CD4-positive, CD25-positive, alpha-beta regulatory T cell (primary cell): ENCODE results near the gene POLL. TPM values are rescaled to one million over a fixed set of nuclear protein-coding genes. Genes with fewer than 3 reads are reported as not detected.

Experiments
- ATAC-seq, 2 donors: fragments of 150-1000 bp; cut with Tn5 transposase; one replicate each; pipeline ENCODE4 v1.10.0; 2021; ENCODE audit warnings: low read depth in 2 of 2, moderate number of reproducible peaks in 2 of 2, moderate library complexity in 1 of 2
- DNase-seq, 3 donors: peaks; one replicate each; pipeline versions ENCODE4 v3.0.0 to v3.0.0-alpha.2; 2012 to 2022; ENCODE audit warnings: mixed read lengths in 1 of 3
- H3K27ac ChIP-seq: one replicate; pipeline ENCODE4 v1.7.0; 2013; ENCODE audit warnings: mild to moderate bottlenecking, low read length; ENCODE audit not compliant: insufficient read depth, poor library complexity, severe bottlenecking
- H3K27me3 ChIP-seq: one replicate; pipeline ENCODE4 v1.7.0; 2013; ENCODE audit warnings: low read length; ENCODE audit not compliant: control insufficient read depth, insufficient read depth
- H3K36me3 ChIP-seq: one replicate; pipeline ENCODE4 v1.7.0; 2013; ENCODE audit warnings: mild to moderate bottlenecking, low read length, moderate library complexity; ENCODE audit not compliant: control insufficient read depth, insufficient read depth
- H3K4me1 ChIP-seq: 2 replicates; pipeline ENCODE4 v1.7.0; 2013; ENCODE audit warnings: mild to moderate bottlenecking, low read length; ENCODE audit not compliant: insufficient read depth, control insufficient read depth, poor library complexity, severe bottlenecking
- H3K4me3 ChIP-seq: one replicate; pipeline ENCODE4 v1.7.0; 2013; ENCODE audit warnings: low read depth, mild to moderate bottlenecking, low read length, moderate library complexity
- H3K9me3 ChIP-seq, 2 experiments: 1 replicate in 1 of 2; 2 replicates in 1 of 2; pipeline ENCODE4 v1.7.0; 2013; ENCODE audit warnings: low read length in 2 of 2, mild to moderate bottlenecking in 1 of 2, moderate library complexity in 1 of 2; ENCODE audit not compliant: control insufficient read depth in 2 of 2
- H3K27ac Mint-ChIP-seq, 3 donors: one replicate each; pipeline ENCODE4 v1.8.0; 2020 to 2022; ENCODE audit warnings: mild to moderate bottlenecking in 3 of 3, mixed read lengths in 3 of 3, moderate library complexity in 2 of 3
- H3K27me3 Mint-ChIP-seq: one replicate; pipeline ENCODE4 v1.8.0; 2022; ENCODE audit warnings: mild to moderate bottlenecking, mixed read lengths
- H3K36me3 Mint-ChIP-seq: one replicate; pipeline ENCODE4 v1.8.0; 2020; ENCODE audit warnings: mixed read lengths
- H3K4me1 Mint-ChIP-seq, 4 donors: one replicate each; pipeline ENCODE4 v1.8.0; 2020 to 2022; ENCODE audit warnings: mixed read lengths in 4 of 4, mild to moderate bottlenecking in 1 of 4
- H3K4me3 Mint-ChIP-seq, 4 donors: one replicate each; pipeline ENCODE4 v1.8.0; 2020 to 2022; ENCODE audit warnings: mild to moderate bottlenecking in 4 of 4, mixed read lengths in 4 of 4, moderate library complexity in 3 of 4
- H3K9me3 Mint-ChIP-seq, 7 donors: one replicate each; pipeline ENCODE4 v1.8.0; 2020 to 2022; ENCODE audit warnings: mixed read lengths in 7 of 7, mild to moderate bottlenecking in 3 of 7, moderate library complexity in 2 of 7
- polyA plus RNA-seq, 4 donors: library from polyadenylated mRNA; unstranded; fragments of 300-500 nt; fragmentation: Illumina TruSeq; gene quantifications; one replicate each; pipeline ENCODE4 v1.2.3, GENCODE V29; 2021
- total RNA-seq: library from RNA; stranded (reverse); gene quantifications from one replicate; pipeline ENCODE4 v1.2.3, GENCODE V29; 2022

Gene POLL
- total and polyA plus RNA-seq, 5 donors from 2014 or later, result 12.6 to 21.7 (median 15.6) TPM

DNA sequence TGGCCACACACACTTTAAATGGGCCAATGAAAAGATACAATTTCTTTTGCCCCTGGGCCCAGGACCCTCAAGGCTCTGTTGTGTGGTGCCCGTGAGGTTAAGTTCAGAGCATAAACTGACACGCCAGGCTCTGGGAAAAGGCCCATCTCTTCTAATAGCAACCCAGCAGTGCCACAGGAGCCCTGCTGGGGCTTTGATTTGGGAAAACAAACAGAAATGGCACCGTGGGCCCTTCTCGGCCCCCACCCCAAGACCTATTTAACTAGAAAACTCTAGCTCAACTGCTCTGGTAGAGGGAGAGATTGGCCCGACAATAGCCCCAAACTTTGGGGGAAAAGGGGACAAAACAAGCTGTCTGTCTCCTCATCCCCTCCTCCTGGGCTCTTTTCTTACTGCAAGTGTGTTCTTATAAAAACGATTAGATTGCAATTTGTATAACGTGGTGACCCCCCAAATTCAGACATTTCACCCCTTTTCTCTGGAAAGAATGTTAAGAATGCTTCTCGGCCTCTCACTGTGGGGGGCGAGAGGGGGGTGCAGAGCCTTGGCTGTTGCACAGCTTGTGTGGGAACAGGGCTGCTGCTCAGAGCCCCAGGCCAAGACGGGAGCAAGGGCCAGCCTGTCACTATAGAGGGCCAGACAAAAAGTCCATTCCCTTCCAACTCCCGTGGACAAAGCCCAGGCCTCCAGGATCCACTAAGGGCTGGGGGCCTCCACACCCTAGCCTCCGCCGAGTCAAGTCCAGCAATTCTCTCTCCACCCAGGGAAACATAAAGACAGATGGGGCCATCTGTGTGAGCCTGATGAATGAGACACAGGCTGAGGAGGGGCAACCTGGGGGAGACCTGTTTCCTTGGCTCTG, 26.8 kb upstream of the POLL start:
- Histone ChIP-seq H3K9me3 (no peaks in the 10 kb centered on the region), H3K36me3 (peaks cover 56% of the 10 kb centered on the region)
- no peak overlapping the region for H3K27ac Mint-ChIP-seq

DNA sequence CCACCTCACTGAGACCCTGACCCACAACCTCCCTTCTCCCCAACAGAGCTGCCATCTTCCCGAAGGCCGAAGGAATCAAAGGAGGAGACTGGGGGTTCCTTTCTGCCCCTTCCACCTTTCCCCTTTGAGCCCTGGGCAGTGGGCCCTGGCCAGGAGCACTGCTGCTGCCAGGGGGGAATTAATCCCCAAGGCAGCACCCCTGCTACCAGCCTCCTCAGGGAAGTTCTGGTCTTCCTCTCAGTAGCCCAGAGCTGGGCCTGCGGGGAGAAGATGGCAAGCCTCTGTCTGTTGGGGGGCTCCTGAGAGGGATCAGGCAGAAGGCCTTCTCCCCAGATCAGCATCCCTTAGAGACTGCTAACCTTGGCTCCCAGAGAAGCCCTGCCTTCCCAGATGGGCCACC, 25.6 kb upstream of the POLL start:
- Histone ChIP-seq H3K9me3 (no peaks in the 10 kb centered on the region), H3K36me3 (peaks cover 60% of the 10 kb centered on the region), H3K4me3 (no peak overlapping the region), H3K27me3 (no peaks in the 10 kb centered on the region), H3K4me1 (no peaks in the 10 kb centered on the region), H3K27ac (no peak overlapping the region)
- peaks cover 0 to 4% (median 2%) of the 10 kb centered on the region in 4 donors for H3K4me1 Mint-ChIP-seq
- H3K27ac Mint-ChIP-seq, result no peak overlapping the region
- DNase-seq (no peak), ATAC-seq (no peak)
- no peak overlapping the region for H3K4me3 Mint-ChIP-seq
- no peaks in the 10 kb centered on the region for H3K9me3 Mint-ChIP-seq
- peaks cover 21% of the 10 kb centered on the region for H3K36me3 Mint-ChIP-seq
- H3K27me3 Mint-ChIP-seq, result no peaks in the 10 kb centered on the region

More for the DNA sequence above, 26.8 kb upstream of the POLL start:
- Mint-ChIP-seq H3K4me1 (peaks cover 0 to 4% (median 2%) of the 10 kb centered on the region in 4 donors), H3K27me3 (no peaks in the 10 kb centered on the region), H3K36me3 (peaks cover 18% of the 10 kb centered on the region), H3K4me3 (no peak overlapping the region), H3K9me3 (no peaks in the 10 kb centered on the region)
- ATAC-seq (no peak), DNase-seq (no peak)
- H3K4me1 ChIP-seq, result no peaks in the 10 kb centered on the region
- no peak overlapping the region for H3K4me3 ChIP-seq
- no peak overlapping the region for H3K27ac ChIP-seq
- no peaks in the 10 kb centered on the region for H3K27me3 ChIP-seq

DNA sequence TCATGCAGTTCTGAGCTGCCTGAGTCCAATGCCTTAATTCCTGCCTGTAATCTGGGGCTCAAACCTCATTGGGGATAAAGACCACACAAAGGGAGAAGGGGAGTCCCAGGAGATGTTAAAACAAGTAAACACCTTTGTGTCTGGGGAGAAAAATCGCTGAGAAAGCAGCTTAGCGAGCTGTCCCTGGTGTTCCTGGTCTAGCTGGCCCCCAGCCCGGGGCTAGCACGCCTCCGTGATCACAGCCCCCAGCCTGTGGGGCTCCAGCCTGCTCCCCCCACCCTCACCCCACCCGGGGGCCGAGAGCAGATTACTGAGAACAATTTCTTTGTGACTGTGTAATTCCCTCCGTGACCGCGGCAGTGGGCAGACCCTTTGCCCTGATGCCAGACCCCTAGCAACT, 24.8 kb upstream of the POLL start:
- Mint-ChIP-seq H3K27ac (no peak overlapping the region), H3K4me1 (peaks cover 0 to 3% (median under 1%) of the 10 kb centered on the region in 4 donors), H3K9me3 (no peaks in the 10 kb centered on the region), H3K4me3 (no peak overlapping the region), H3K27me3 (no peaks in the 10 kb centered on the region), H3K36me3 (peaks cover 21% of the 10 kb centered on the region)
- Histone ChIP-seq H3K27ac (no peak overlapping the region), H3K4me1 (no peaks in the 10 kb centered on the region), H3K27me3 (no peaks in the 10 kb centered on the region), H3K4me3 (no peak overlapping the region), H3K36me3 (peaks cover 60% of the 10 kb centered on the region), H3K9me3 (no peaks in the 10 kb centered on the region)
- no peak for DNase-seq
- no peak for ATAC-seq

DNA sequence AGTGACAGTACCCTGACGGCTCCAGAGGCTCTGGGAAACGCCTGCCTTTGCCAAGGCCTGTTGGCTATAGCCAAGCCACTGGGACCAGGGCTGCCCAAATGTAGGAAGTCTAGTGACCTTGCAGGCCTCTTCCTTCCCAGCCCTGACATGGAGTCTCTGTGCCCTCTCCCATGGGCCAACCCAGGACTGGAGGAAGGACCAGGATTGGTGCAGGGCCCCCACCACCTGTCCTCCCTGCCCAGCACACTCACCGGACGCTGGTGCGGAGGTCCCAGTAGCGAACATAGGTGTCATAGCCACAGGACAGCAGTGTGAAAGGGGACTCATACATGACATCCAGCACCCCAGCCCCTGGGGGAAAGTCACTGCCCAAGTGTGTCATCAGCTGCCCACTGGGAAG, 24.0 kb upstream of the POLL start:
- H3K27me3 ChIP-seq, result no peaks in the 10 kb centered on the region
- no peak for DNase-seq
- no peak for ATAC-seq
- H3K4me1 ChIP-seq, result no peaks in the 10 kb centered on the region
- H3K4me3 Mint-ChIP-seq, result no peak overlapping the region
- H3K4me1 Mint-ChIP-seq, result peaks cover 0 to 3% (median 0%) of the 10 kb centered on the region in 4 donors
- peaks cover 60% of the 10 kb centered on the region for H3K36me3 ChIP-seq
- H3K36me3 Mint-ChIP-seq, result peaks cover 15% of the 10 kb centered on the region
- H3K27me3 Mint-ChIP-seq, result no peaks in the 10 kb centered on the region
- H3K27ac ChIP-seq, result no peak overlapping the region
- no peaks in the 10 kb centered on the region for H3K9me3 ChIP-seq
- H3K9me3 Mint-ChIP-seq, result no peaks in the 10 kb centered on the region
- no peak overlapping the region for H3K27ac Mint-ChIP-seq
- H3K4me3 ChIP-seq, result no peak overlapping the region

DNA sequence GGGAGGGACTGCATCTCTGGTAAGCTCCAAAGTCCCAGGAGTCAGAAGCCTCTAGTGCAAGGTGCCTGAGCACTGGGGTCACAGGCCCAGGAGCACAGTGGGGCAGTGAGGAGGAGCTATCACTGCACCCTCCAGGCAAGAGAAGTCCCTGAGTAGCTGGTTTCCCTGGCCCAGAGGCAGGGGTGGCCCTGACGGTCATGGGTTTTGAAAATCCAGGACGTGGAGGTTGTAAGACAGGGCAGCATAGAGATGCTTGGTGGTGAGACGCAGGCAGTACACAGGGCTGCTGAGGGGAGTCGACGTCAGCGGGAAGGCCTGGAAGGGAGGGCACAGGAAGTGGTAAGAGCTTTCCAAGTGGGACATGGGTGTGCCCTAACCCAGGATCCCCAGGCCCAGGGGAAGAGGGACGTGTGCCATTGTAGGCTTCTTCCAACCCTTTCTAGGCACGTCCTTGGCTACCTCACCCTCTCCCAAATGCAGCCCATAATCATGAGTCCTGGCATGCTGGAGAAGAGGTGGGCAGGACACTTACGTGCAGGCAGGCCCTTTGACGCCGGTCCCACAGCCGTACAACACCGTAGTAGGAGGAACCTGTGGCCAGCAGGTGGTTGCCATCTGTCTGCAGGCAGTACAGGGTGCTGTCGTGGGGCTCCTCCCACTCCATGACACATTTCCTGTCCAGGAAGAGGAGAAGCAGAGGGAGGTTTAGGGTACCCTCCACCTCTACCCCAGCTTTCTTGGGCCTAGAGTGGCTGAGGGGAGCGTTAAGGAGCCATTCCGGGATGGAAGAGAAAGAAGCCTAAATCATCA, 23.2 kb upstream of the POLL start:
- no peaks in the 10 kb centered on the region for H3K27me3 Mint-ChIP-seq

DNA sequence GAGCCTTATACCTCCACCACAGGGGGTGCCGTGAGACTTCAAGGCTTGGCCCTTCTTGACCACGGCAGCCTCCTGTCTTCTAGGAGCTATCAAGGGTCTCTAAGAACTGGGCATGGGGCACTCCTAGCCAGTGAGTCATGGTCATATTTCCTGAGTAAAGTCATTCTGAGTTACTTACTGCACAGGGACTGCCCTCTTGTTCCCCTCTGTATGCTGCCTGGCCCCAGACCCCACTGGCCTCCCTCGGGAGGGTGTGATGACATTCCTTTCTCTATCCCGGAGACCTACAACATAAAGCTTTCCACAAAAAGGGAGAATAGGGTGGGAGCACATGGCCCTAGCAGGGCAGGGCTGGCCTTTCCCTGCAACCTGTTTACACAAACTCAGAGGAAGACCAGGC, 21.4 kb upstream of the POLL start:
- no peak for ATAC-seq
- Mint-ChIP-seq H3K4me3 (no peak overlapping the region), H3K4me1 (peaks cover 0 to 3% (median 0%) of the 10 kb centered on the region in 4 donors), H3K27me3 (no peaks in the 10 kb centered on the region), H3K9me3 (no peaks in the 10 kb centered on the region), H3K27ac (peak overlapping the region in 1 of 3 donors; percentile 58), H3K36me3 (peaks cover 22% of the 10 kb centered on the region)
- Histone ChIP-seq H3K27me3 (no peaks in the 10 kb centered on the region), H3K4me1 (no peaks in the 10 kb centered on the region), H3K9me3 (no peaks in the 10 kb centered on the region), H3K4me3 (no peak overlapping the region), H3K27ac (no peak overlapping the region), H3K36me3 (peaks cover 59% of the 10 kb centered on the region)
- no peak for DNase-seq

More for the DNA sequence above, 23.2 kb upstream of the POLL start:
- DNase-seq (peak in 1 of 3 donors; percentile 41), ATAC-seq (no peak)
- no peaks in the 10 kb centered on the region for H3K4me1 ChIP-seq
- Mint-ChIP-seq H3K9me3 (no peaks in the 10 kb centered on the region), H3K27ac (peak overlapping the region in 1 of 3 donors; percentile 67), H3K4me3 (no peak overlapping the region), H3K36me3 (peaks cover 22% of the 10 kb centered on the region), H3K4me1 (peaks cover 0 to 3% (median 0%) of the 10 kb centered on the region in 4 donors)
- no peaks in the 10 kb centered on the region for H3K9me3 ChIP-seq
- H3K27me3 ChIP-seq, result no peaks in the 10 kb centered on the region
- H3K36me3 ChIP-seq, result peaks cover 56% of the 10 kb centered on the region
- H3K27ac ChIP-seq, result no peak overlapping the region
- no peak overlapping the region for H3K4me3 ChIP-seq

DNA sequence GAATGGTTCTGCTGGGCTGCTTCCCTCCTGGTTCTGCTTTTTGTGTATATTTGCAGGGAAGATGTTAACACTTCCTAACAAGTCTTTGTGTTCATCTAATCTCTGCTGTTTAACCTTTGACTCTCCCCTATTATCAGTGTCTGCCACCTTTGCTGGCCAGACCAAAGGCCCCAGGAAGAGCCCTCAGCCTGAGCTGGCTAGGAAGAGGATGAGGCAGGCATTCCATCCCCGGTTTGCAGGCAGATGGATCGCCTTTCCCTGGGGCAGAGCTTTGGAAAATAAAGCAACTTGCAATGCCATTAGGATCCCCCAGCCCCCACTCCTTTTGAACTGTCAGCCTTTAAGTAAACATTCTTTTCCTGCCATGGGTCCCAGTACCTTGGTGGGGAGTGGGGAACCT, 19.1 kb upstream of the POLL start:
- Histone ChIP-seq H3K9me3 (no peaks in the 10 kb centered on the region), H3K27me3 (no peaks in the 10 kb centered on the region), H3K4me3 (no peak overlapping the region), H3K27ac (no peak overlapping the region), H3K36me3 (peaks cover 59% of the 10 kb centered on the region), H3K4me1 (no peaks in the 10 kb centered on the region)
- Mint-ChIP-seq H3K4me1 (peaks cover 0 to 3% (median 0%) of the 10 kb centered on the region in 4 donors), H3K27ac (peak overlapping the region in 1 of 3 donors; percentile 1), H3K27me3 (no peaks in the 10 kb centered on the region), H3K9me3 (no peaks in the 10 kb centered on the region), H3K4me3 (no peak overlapping the region), H3K36me3 (peaks cover 22% of the 10 kb centered on the region)
- no peak for DNase-seq
- ATAC-seq, result no peak
